ENCODE results near the gene EFNA5.
"Not testable (repeated sequence)": the region's sequence is repeated elsewhere in the genome, so short reads cannot be mapped to it uniquely, and the experiment has no call there.

Gene EFNA5

GRCh38 chr5:107460789-107461188, 209.9 kb downstream of the EFNA5 start:
- no peak for DNase-seq (ENCODE audit: low read depth in 2 of 2)

- DNase-seq (ENCODE audit: low read depth in 2 of 2) = no peak
Measured at GRCh38 chr5:107459605-107460004, 211.1 kb downstream of the EFNA5 start.

- DNase-seq (ENCODE audit: low read depth in 2 of 2) = no peak
Measured at GRCh38 chr5:107458322-107458721, 212.4 kb downstream of the EFNA5 start.

GRCh38 chr5:107457881-107458280, 212.9 kb downstream of the EFNA5 start:
- DNase-seq (ENCODE audit: low read depth in 2 of 2) = no peak

GRCh38 chr5:107457138-107457537, 213.6 kb downstream of the EFNA5 start:
- DNase-seq (ENCODE audit: low read depth in 2 of 2) = no peak

- no peak for DNase-seq (ENCODE audit: low read depth in 2 of 2)
Measured at GRCh38 chr5:107456281-107456715, 214.4 kb downstream of the EFNA5 start.

GRCh38 chr5:107455111-107455544, 215.6 kb downstream of the EFNA5 start:
- DNase-seq (ENCODE audit: low read depth in 2 of 2) = no peak

GRCh38 chr5:107451827-107452226, 218.9 kb downstream of the EFNA5 start:
- DNase-seq (ENCODE audit: low read depth in 2 of 2) = not testable (repeated sequence)

- DNase-seq (ENCODE audit: low read depth in 2 of 2) = no peak
Measured at GRCh38 chr5:107451028-107451427, 219.7 kb downstream of the EFNA5 start.

- no peak for DNase-seq (ENCODE audit: low read depth in 2 of 2)
Measured at GRCh38 chr5:107450531-107450930, 220.2 kb downstream of the EFNA5 start.

GRCh38 chr5:107449369-107449768, 221.4 kb downstream of the EFNA5 start:
- no peak for DNase-seq (ENCODE audit: low read depth in 2 of 2)

- DNase-seq (ENCODE audit: low read depth in 2 of 2) = no peak
Measured at GRCh38 chr5:107447587-107447986, 223.2 kb downstream of the EFNA5 start.

GRCh38 chr5:107446972-107447371, 223.8 kb downstream of the EFNA5 start:
- no peak for DNase-seq (ENCODE audit: low read depth in 2 of 2)

GRCh38 chr5:107444300-107444699, 226.4 kb downstream of the EFNA5 start:
- no peak for DNase-seq (ENCODE audit: low read depth in 2 of 2)

GRCh38 chr5:107443897-107444296, 226.8 kb downstream of the EFNA5 start:
- no peak for DNase-seq (ENCODE audit: low read depth in 2 of 2)

GRCh38 chr5:107442452-107442851, 228.3 kb downstream of the EFNA5 start:
- DNase-seq (ENCODE audit: low read depth in 2 of 2) = no peak

- no peak for DNase-seq (ENCODE audit: low read depth in 2 of 2)
Measured at GRCh38 chr5:107439832-107440231, 230.9 kb downstream of the EFNA5 start.

GRCh38 chr5:107437986-107438510, 232.7 kb downstream of the EFNA5 start:
- no peak for DNase-seq (ENCODE audit: low read depth in 2 of 2)

GRCh38 chr5:107437154-107437553, 233.6 kb downstream of the EFNA5 start:
- DNase-seq (ENCODE audit: low read depth in 2 of 2) = no peak

- no peak for DNase-seq (ENCODE audit: low read depth in 2 of 2)
Measured at GRCh38 chr5:107436201-107436600, 234.5 kb downstream of the EFNA5 start.

GRCh38 chr5:107435061-107435460, 235.7 kb downstream of the EFNA5 start:
- no peak for DNase-seq (ENCODE audit: low read depth in 2 of 2)

- DNase-seq (ENCODE audit: low read depth in 2 of 2) = not testable (repeated sequence)
Measured at GRCh38 chr5:107433646-107434045, 237.1 kb downstream of the EFNA5 start.

GRCh38 chr5:107431998-107432397, 238.7 kb downstream of the EFNA5 start:
- DNase-seq (ENCODE audit: low read depth in 2 of 2) = no peak

GRCh38 chr5:107431536-107431935, 239.2 kb downstream of the EFNA5 start:
- no peak for DNase-seq (ENCODE audit: low read depth in 2 of 2)
